GM23338 (cell line): ENCODE results near the gene DNAH10.

ENCODE experiments used
- CREB1 ChIP-seq: fragments of 250-450 bp; sonication (Bioruptor Pico); IDR thresholded peaks from 2 replicates; pipeline ENCODE4 v1.5.0; 2020; ENCODE audit warnings: low read depth, mild to moderate bottlenecking, moderate library complexity
- EZH2 ChIP-seq: fragments of 200-600 bp; sonication (generic); IDR thresholded peaks from one replicate; pipeline ENCODE4 v1.8.0; 2017; ENCODE audit warnings: antibody characterized with exemption, mild to moderate bottlenecking, low read depth; ENCODE audit not compliant: unreplicated experiment
- EZH2phosphoT487 ChIP-seq: fragments of 200-600 bp; sonication (generic); IDR thresholded peaks from one replicate; pipeline ENCODE4 v1.8.1; 2018; ENCODE audit warnings: antibody characterized with exemption; ENCODE audit not compliant: unreplicated experiment
- JUNB ChIP-seq: IDR thresholded peaks from one replicate; pipeline ENCODE4 v1.6.1; 2016; ENCODE audit warnings: antibody characterized with exemption; ENCODE audit not compliant: unreplicated experiment
- NANOG ChIP-seq: IDR thresholded peaks from 2 replicates; pipeline ENCODE4 v1.6.1; 2016; ENCODE audit warnings: antibody characterized with exemption, borderline replicate concordance
- POLR2AphosphoS5 ChIP-seq: IDR thresholded peaks from 2 replicates; pipeline ENCODE4 v1.6.1; 2016; ENCODE audit warnings: antibody characterized with exemption, low read depth
- ZNF114 ChIP-seq: fragments of 250-450 bp; sonication (Bioruptor Pico); IDR thresholded peaks from 2 replicates; pipeline ENCODE4 v1.5.0; 2020; ENCODE audit warnings: mild to moderate bottlenecking, moderate library complexity
- TF ChIP-seq, protein P1 (sequence below), 2 experiments: fragments of 200-600 bp in 1 of 2; sonication (generic) in 1 of 2; conservative IDR thresholded peaks; 2 replicates each; pipeline versions ENCODE4 v1.5.1 to v1.6.1; 2016 to 2017; ENCODE audit warnings: antibody characterized with exemption in 2 of 2, low read depth in 2 of 2, mild to moderate bottlenecking in 2 of 2, moderate library complexity in 1 of 2
- TF ChIP-seq, protein P2 (sequence below): IDR thresholded peaks from one replicate; pipeline ENCODE4 v1.6.1; 2018; ENCODE audit warnings: antibody characterized with exemption; ENCODE audit not compliant: unreplicated experiment
- TF ChIP-seq, protein P3 (sequence below): IDR thresholded peaks from 2 replicates; pipeline ENCODE4 v1.6.1; 2016; ENCODE audit warnings: antibody characterized with exemption

GRCh38 chr12:123829561-123829960 is 67.5 kb downstream of the DNAH10 start:
- TF ChIP-seq, protein P1, sequence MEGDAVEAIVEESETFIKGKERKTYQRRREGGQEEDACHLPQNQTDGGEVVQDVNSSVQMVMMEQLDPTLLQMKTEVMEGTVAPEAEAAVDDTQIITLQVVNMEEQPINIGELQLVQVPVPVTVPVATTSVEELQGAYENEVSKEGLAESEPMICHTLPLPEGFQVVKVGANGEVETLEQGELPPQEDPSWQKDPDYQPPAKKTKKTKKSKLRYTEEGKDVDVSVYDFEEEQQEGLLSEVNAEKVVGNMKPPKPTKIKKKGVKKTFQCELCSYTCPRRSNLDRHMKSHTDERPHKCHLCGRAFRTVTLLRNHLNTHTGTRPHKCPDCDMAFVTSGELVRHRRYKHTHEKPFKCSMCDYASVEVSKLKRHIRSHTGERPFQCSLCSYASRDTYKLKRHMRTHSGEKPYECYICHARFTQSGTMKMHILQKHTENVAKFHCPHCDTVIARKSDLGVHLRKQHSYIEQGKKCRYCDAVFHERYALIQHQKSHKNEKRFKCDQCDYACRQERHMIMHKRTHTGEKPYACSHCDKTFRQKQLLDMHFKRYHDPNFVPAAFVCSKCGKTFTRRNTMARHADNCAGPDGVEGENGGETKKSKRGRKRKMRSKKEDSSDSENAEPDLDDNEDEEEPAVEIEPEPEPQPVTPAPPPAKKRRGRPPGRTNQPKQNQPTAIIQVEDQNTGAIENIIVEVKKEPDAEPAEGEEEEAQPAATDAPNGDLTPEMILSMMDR (conservative IDR thresholded peaks at IDR 0.05; ENCODE audit: low read depth in 2 of 2): no peak
- TF ChIP-seq EZH2: no peak
- TF ChIP-seq, protein P2, sequence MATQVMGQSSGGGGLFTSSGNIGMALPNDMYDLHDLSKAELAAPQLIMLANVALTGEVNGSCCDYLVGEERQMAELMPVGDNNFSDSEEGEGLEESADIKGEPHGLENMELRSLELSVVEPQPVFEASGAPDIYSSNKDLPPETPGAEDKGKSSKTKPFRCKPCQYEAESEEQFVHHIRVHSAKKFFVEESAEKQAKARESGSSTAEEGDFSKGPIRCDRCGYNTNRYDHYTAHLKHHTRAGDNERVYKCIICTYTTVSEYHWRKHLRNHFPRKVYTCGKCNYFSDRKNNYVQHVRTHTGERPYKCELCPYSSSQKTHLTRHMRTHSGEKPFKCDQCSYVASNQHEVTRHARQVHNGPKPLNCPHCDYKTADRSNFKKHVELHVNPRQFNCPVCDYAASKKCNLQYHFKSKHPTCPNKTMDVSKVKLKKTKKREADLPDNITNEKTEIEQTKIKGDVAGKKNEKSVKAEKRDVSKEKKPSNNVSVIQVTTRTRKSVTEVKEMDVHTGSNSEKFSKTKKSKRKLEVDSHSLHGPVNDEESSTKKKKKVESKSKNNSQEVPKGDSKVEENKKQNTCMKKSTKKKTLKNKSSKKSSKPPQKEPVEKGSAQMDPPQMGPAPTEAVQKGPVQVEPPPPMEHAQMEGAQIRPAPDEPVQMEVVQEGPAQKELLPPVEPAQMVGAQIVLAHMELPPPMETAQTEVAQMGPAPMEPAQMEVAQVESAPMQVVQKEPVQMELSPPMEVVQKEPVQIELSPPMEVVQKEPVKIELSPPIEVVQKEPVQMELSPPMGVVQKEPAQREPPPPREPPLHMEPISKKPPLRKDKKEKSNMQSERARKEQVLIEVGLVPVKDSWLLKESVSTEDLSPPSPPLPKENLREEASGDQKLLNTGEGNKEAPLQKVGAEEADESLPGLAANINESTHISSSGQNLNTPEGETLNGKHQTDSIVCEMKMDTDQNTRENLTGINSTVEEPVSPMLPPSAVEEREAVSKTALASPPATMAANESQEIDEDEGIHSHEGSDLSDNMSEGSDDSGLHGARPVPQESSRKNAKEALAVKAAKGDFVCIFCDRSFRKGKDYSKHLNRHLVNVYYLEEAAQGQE: no peak
- TF ChIP-seq, protein P3, sequence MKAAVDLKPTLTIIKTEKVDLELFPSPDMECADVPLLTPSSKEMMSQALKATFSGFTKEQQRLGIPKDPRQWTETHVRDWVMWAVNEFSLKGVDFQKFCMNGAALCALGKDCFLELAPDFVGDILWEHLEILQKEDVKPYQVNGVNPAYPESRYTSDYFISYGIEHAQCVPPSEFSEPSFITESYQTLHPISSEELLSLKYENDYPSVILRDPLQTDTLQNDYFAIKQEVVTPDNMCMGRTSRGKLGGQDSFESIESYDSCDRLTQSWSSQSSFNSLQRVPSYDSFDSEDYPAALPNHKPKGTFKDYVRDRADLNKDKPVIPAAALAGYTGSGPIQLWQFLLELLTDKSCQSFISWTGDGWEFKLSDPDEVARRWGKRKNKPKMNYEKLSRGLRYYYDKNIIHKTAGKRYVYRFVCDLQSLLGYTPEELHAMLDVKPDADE: no peak
- no peak for TF ChIP-seq POLR2AphosphoS5
- TF ChIP-seq EZH2phosphoT487: no peak
- TF ChIP-seq NANOG: no peak
- TF ChIP-seq ZNF114: no peak
- no peak for TF ChIP-seq CREB1 (CRISPR knock-in tag)
- no peak for TF ChIP-seq JUNB
